ENCODE data around the gene KLK11. TPM values are rescaled to one million over a fixed set of nuclear protein-coding genes. Genes with fewer than 3 reads are reported as not detected.

KLK11 gene
- total and polyA plus RNA-seq, 2 of the 8 experiments (the other 6 are each of a cell fraction or from before 2014, with no cell fraction given), result 0.45 TPM; not detected in 1

DNA sequence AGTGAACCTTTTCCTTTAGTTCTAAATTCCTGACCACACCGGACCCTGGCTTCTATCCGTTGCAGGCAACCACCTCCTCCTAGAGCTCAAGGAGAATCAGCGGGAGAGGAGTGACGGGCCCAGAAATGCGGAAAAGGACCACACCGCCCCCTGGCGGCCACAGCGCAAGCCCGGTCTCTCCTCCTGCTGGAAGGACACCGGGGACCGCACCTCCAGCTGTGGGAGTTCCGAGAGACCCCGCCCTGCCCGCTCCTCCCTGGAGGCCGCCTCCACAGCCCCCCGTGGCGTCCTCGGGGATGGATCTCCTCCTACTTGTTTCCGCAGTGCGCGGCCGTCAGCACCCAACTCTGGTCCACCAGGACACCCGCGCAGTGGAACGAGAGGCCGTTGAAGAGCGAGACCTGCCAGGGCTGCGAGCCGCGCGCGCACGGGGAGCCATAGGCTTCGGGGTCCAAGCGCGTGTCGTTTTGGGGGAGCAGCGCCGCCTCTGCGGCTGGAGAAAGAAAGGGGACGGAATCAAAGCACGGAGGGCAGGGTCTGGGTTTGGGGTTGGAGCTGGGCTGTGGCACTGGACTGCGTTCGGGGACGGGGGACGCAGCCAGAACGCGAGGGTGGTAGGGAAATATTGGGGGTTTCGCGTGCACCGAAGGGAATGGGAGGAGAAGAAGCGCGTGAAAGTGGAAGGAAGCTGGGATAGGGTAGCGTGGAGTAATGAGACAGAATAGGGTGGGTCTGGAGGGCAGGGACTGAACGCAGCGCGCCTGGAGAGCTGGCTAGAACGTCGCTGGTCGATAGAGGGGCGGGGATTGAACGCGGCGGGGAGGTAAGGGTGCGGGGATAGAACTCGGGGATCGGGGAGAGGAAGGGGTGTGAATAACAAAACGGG lies 9.4 kb downstream of the KLK11 start:
- Histone ChIP-seq H2BK5ac (ENCODE audit: low read depth, low read length) (peak overlapping the region; percentile 49; the same call in 1 of the 2 replicates), H4K8ac (ENCODE audit: extremely low read depth, insufficient read depth, low read length) (peak overlapping the region; percentile 5; the same call in 1 of the 2 replicates), H3K4ac (replicated peaks; ENCODE audit: insufficient read length, low read depth, low read length) (peak overlapping the region; percentile 69), H3K4me2 (ENCODE audit: insufficient read depth in 1 of 2, low read depth in 2 of 2, low read length in 2 of 2) (peak overlapping the region; percentile 80 to 82), H3K9me3 (ENCODE audit: insufficient read depth in 2 of 2, low read depth in 1 of 2, low read length in 1 of 2) (no peaks in the 10 kb centered on the region), H3K9ac (replicated peaks in 1 of 4; ENCODE audit: extremely low read depth in 1 of 4, low read depth in 3 of 4, low read length in 3 of 4) (no peak overlapping the region; a peak in 2 of 7 replicates), H2BK20ac (ENCODE audit: low read length) (no peak overlapping the region), H3K56ac (replicated peaks; ENCODE audit: insufficient read length, low read depth, low read length) (peak overlapping the region; percentile 69), H3K4me1 (replicated peaks in 1 of 4; ENCODE audit: control insufficient read depth in 3 of 4, insufficient read depth in 4 of 4, low read length in 3 of 4) (peaks cover 0 to 7% (median 2%) of the 10 kb centered on the region in 4 experiments; a peak in 4 of 7 replicates), H2AK5ac (ENCODE audit: low read depth, low read length) (no peak overlapping the region), H3K79me2 (ENCODE audit: control insufficient read depth in 1 of 2, insufficient read depth in 2 of 2, low read length in 2 of 2) (no peaks in the 10 kb centered on the region), H3K23me2 (ENCODE audit: low read depth, low read length) (peaks cover 14% of the 10 kb centered on the region; the same call in 1 of the 2 replicates), H2BK12ac (ENCODE audit: low read depth, low read length) (peak overlapping the region; percentile 94; the same call in 1 of the 2 replicates), H3K79me1 (ENCODE audit: low read depth, low read length) (no peaks in the 10 kb centered on the region), H3K4me3 (ENCODE audit: extremely low read depth in 1 of 4, insufficient read depth in 2 of 4, low read depth in 3 of 4, low read length in 4 of 4) (peak overlapping the region; percentile 53 to 73 (median 62)), H4K5ac (ENCODE audit: insufficient read length, low read depth, low read length) (no peak overlapping the region), H3K27ac (ENCODE audit: low read depth, low read length) (no peak overlapping the region), H4K20me1 (replicated peaks in 1 of 2; ENCODE audit: control insufficient read depth in 1 of 2, insufficient read depth in 2 of 2, low read length in 2 of 2) (no peaks in the 10 kb centered on the region), H3K27me3 (replicated peaks in 1 of 4; ENCODE audit: control insufficient read depth in 3 of 4, extremely low read depth in 1 of 4, insufficient read depth in 3 of 4, low read length in 3 of 4) (peaks cover 0 to 30% (median 19%) of the 10 kb centered on the region in 4 experiments; a peak in 5 of 7 replicates), H2BK15ac (ENCODE audit: low read length) (no peak overlapping the region; the same call in 1 of the 2 replicates), H3K18ac (ENCODE audit: extremely low read depth, low read length) (peak overlapping the region; percentile 90), H2AFZ (ENCODE audit: low read length) (peak overlapping the region; percentile 37; the same call in 1 of the 2 replicates), H3K36me3 (ENCODE audit: control insufficient read depth in 2 of 4, insufficient read depth in 4 of 4, low read length in 3 of 4) (no peaks in the 10 kb centered on the region), H2BK120ac (replicated peaks; ENCODE audit: low read depth, low read length) (peak overlapping the region; percentile 43), H4K91ac (replicated peaks; ENCODE audit: insufficient read length, low read length) (peak overlapping the region; percentile 81), H3K23ac (ENCODE audit: insufficient read length) (no peak overlapping the region), H3K14ac (ENCODE audit: insufficient read length) (no peak overlapping the region)
- 2% methylated on average over 57 of the region's 68 CpGs; no CpG with 5 or more reads in 1 of the 2 experiments for WGBS, 2 experiments (ENCODE audit: extremely low coverage in 1 of 2, insufficient coverage in 1 of 2, insufficient read length in 1 of 2, insufficient replicate concordance in 2 of 2, low coverage in 1 of 2, low lambda C conversion rate in 2 of 2, missing lambda C conversion rate in 1 of 2)
- POLR2A ChIA-PET (ENCODE audit: partially characterized antibody), result interaction anchor here (0.8 to 2.8 kb wide), 17 partner anchors 11 to 222 kb away, joined by 3 to 12 read pairs (median 4); partner anchors contain the start of genes KLK13 and KLK8
- peak; percentile 32 for FAIRE-seq
- DNase-seq (ENCODE audit: low read depth in 1 of 2, low spot score in 2 of 2), result peak; percentile 75 to 98
- CTCF ChIA-PET (ENCODE audit: partially characterized antibody), result interaction anchor here (0.5 to 15.0 kb wide), 47 partner anchors 9 to 239 kb away, joined by 3 to 269 read pairs (median 5); partner anchors contain the start of genes KLK6 and KLK8
- TF ChIP-seq, protein P1, sequence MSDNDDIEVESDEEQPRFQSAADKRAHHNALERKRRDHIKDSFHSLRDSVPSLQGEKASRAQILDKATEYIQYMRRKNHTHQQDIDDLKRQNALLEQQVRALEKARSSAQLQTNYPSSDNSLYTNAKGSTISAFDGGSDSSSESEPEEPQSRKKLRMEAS (IDR thresholded peaks at IDR 0.05), result peak; percentile 53; the same call in 1 of the 2 replicates
- 0 out of 2 replicates have a peak, but pooled peaks have one; percentile 17 for TF ChIP-seq RXRA (IDR thresholded peaks at IDR 0.05; ENCODE audit: insufficient read depth, low read depth, low read length)
- peak; percentile 82 to 88 for TF ChIP-seq RAD21 (IDR thresholded peaks at IDR 0.05 in 1 of 2, conservative IDR thresholded peaks at IDR 0.05 in 1 of 2; ENCODE audit: low read depth in 2 of 2, low read length in 2 of 2)
- peak; percentile 4 for TF ChIP-seq EZH2 (IDR thresholded peaks at IDR 0.05; ENCODE audit: low read depth, low read length, severe bottlenecking)
- TF ChIP-seq TCF12 (IDR thresholded peaks at IDR 0.05; ENCODE audit: low read depth, low read length), result 0 out of 2 replicates have a peak, but pooled peaks have one; percentile 46
- no peak for TF ChIP-seq CHD2 (IDR thresholded peaks at IDR 0.05; ENCODE audit: low read length)
- TF ChIP-seq POLR2AphosphoS5 (IDR thresholded peaks at IDR 0.05; ENCODE audit: low read depth, low read length), result no peak
- TF ChIP-seq RFX5 (IDR thresholded peaks at IDR 0.05; ENCODE audit: borderline replicate concordance, low read depth, low read length), result peak; percentile 14; the same call in 1 of the 2 replicates
- peak; percentile 78 for TF ChIP-seq TEAD4 (IDR thresholded peaks at IDR 0.05; ENCODE audit: low read depth, low read length)

Data from H1 (cell line).